GM10266 (cell line): Measurements from ENCODE around the gene PSMD1.
A peak's percentile ranks its signal among the peaks of the same experiment; 100 is the strongest.

ENCODE experiments used
- DNase-seq: peaks from one replicate; pipeline ENCODE4 v3.0.0; 2012; ENCODE audit errors: extremely low spot score
- CTCF ChIP-seq: IDR thresholded peaks from 2 replicates; pipeline ENCODE4 v1.5.1; 2012; ENCODE audit warnings: mild to moderate bottlenecking, low read depth; ENCODE audit not compliant: control insufficient read depth, insufficient read depth; ENCODE audit errors: missing control alignments

Gene PSMD1

GRCh38 chr2:231188506-231189170 lies 132.0 kb downstream of the PSMD1 start:
- no peak for TF ChIP-seq CTCF
- no peak for DNase-seq

- DNase-seq, result no peak
- no peak for TF ChIP-seq CTCF
These were observed 132.5 kb downstream of the PSMD1 start for GRCh38 chr2:231189171-231189530.

DNA sequence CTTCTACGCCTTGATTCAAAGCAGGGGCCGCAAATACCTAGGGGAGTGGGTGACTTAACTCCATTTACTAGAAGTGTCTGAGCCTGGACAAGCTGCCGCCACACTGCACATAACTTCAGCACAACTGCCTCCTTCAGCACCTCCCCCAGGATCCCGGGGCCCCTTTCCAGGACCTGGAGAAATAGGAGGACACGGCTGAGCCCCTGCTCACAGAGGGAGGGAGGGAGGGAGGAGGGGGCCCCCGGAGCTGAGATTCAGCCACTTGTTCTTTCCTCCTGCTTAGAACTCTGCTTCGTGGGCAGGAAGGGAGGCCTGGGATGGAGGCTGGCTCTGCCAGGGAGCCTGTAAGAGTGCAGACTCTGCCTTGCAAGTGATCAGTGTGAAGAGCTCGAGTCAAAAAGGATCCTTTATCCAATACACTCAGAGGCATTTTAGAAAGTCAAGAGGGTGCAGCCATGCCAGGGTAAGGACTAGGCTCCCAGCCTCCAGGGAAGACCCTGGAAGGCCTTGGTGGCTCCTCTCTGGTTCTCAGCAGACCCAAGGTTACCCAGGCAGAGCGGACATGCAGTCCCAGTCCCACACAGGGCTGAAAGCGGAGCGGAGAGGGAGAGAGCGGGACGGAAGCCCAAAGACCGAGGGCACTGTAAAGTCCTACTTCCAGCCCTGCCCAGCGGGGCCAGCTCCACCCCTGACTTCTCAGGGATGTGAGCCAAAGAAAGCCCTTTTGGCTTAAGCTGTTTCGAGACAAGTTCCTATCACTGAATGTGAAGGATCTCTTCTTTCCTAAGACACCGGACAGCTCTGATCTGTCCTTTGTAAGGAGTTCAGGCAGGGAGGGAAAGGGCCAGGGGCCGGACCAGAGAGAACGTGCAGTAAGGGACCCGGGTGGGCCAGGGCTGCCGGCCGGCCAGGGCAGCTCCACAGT lies 133.2 kb downstream of the PSMD1 start:
- TF ChIP-seq CTCF, result no peak
- no peak for DNase-seq

DNA sequence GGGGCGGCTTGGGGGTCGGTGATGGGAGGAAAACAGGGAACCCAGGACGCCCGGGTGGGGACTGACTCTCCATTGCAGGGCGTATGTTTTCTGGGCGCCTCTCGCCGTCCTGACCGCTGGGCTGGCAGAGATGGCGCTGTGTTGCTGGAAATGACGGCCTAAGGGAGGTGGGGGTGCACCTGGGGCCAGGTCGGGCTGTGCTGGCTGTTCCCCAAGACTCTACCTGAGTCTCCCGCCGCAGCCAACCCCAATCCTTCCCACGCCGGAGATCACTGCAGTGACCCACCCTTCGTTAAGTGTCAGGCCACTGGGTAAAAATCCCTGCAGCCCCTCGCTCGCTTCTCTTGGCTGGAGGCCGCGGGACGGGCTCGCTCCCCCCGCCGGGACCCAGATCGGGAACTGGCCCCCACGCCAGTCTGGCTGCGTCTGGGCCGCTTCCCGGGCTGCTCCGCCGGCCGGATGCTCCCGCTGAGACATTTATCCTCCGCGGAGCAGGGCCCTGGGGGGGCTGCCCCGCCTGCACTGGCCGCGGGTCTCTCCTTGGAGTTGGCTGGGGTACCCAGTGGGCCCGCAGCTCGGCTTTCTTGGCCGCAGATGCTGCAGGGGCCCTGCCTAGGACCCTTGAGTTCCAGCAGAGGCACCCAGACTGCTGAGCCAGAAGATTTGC lies 134.0 kb downstream of the PSMD1 start:
- DNase-seq, result no peak
- no peak for TF ChIP-seq CTCF

DNA sequence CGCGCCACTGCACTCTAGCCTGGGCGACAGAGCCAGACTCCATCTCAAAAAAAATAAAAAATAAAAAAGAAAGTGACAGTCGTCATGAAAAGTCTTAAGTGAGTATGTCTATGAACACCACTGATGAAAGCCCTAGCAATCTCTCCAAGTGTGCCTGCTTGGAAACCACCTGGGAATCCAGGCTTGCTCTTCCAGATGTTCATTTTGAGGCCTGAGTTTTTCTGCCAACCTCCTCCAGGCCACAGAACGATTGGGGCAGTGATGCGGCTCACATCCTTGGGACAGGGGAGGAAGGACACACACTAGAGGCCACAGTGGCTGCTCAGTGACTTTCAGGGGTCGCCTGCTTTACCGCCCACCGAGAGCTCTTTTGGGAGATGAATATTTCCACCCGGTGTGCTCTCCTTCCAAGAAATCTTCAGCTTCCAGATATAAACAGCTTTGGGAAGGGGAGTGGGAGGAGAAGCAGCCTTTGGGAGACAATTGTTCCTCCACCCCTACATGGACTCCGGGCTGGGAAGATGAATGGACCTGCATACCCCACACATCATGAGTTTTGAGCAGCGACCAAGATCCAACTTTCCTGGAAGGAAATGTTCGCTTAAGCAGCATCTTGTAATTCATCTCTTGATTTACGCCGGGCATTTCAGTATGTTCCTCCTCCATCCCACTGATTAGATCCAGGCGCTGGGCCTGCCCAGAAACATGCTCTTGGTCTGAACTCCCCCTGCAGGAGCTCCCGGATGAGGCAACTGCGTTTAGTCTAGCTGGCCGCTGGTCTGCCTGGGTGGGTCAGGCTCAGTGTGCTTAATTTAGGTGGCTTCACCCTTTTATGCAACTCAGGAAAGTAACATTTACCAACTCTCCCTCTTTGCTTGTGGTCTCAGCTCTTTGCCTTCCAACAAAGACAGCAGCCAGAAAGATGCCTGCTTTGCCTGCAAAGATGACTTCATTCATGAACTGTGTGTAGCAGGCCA lies 135.5 kb downstream of the PSMD1 start:
- peak; percentile 40 for TF ChIP-seq CTCF
- DNase-seq, result peak; percentile 53

DNA sequence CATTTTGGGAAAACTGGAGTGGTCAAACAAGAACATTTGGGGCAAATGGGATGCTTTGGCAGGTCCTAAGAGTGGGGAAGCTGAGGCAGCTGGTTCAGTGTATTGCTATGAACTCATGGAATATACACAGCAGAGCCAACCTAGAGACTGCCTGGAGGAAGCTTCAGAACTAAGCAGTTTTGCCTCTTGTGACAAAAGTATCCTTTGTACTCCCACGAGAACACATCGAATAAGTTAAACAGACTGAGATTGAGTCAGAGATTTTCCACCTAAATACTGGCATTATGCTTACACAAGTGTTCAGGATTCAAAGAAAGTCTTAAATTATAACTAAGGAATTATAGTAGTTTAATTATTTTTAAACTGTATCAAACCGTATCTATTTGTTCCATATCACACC lies 136.5 kb downstream of the PSMD1 start:
- no peak for DNase-seq
- no peak for TF ChIP-seq CTCF
